IPS-18a (cell line): Measurements from ENCODE around the gene ENAH.

Source experiments
- H3K27ac ChIP-seq: one replicate; pipeline ENCODE4 v1.5.1; 2013; ENCODE audit warnings: low read length
- H3K27me3 ChIP-seq: one replicate; pipeline ENCODE4 v1.6.1; 2013; ENCODE audit warnings: mild to moderate bottlenecking, low read length; ENCODE audit not compliant: control insufficient read depth, insufficient read depth
- H3K36me3 ChIP-seq: one replicate; pipeline ENCODE4 v1.6.1; 2013; ENCODE audit warnings: low read depth, low read length; ENCODE audit not compliant: control insufficient read depth
- H3K4me1 ChIP-seq: one replicate; pipeline ENCODE4 v1.6.1; 2013; ENCODE audit warnings: low read depth, low read length; ENCODE audit not compliant: control insufficient read depth
- H3K4me3 ChIP-seq: one replicate; pipeline ENCODE4 v1.5.1; 2013; ENCODE audit warnings: low read length
- H3K9ac ChIP-seq: one replicate; pipeline ENCODE4 v1.6.1; 2013; ENCODE audit warnings: mild to moderate bottlenecking, low read length, moderate library complexity
- H3K9me3 ChIP-seq: one replicate; pipeline ENCODE4 v1.6.1; 2013; ENCODE audit warnings: low read depth, low read length; ENCODE audit not compliant: control insufficient read depth

The ENAH gene

GRCh38 chr1:225462714-225463574 is 190.0 kb downstream of the ENAH start:
- Histone ChIP-seq H3K4me1 (peaks cover 27% of the 10 kb centered on the region), H3K9me3 (no peaks in the 10 kb centered on the region), H3K9ac (no peak overlapping the region), H3K27ac (no peak overlapping the region), H3K27me3 (no peaks in the 10 kb centered on the region), H3K4me3 (no peak overlapping the region), H3K36me3 (no peaks in the 10 kb centered on the region)

DNA sequence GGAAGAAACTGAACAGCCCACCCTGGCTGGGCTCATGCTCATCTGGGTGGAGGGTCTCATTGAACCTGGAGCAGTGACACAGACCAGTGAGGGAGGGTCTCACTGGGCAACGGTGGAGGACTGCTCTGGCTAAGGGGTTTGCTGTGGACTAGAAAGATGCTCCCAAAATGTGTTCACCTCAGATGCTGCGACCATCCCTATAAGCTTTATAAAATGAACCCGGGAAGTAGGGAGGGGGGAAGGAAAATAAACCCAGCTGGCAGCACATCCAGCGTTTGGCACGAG is 190.6 kb downstream of the ENAH start:
- no peaks in the 10 kb centered on the region for H3K36me3 ChIP-seq
- H3K9ac ChIP-seq: no peak overlapping the region
- H3K9me3 ChIP-seq: no peaks in the 10 kb centered on the region
- H3K27me3 ChIP-seq: no peaks in the 10 kb centered on the region
- H3K27ac ChIP-seq: no peak overlapping the region
- H3K4me1 ChIP-seq: peaks cover 27% of the 10 kb centered on the region
- no peak overlapping the region for H3K4me3 ChIP-seq

- H3K27ac ChIP-seq: no peak overlapping the region
- H3K4me1 ChIP-seq: peaks cover 27% of the 10 kb centered on the region
- no peaks in the 10 kb centered on the region for H3K27me3 ChIP-seq
- H3K36me3 ChIP-seq: no peaks in the 10 kb centered on the region
- H3K9me3 ChIP-seq: no peaks in the 10 kb centered on the region
- H3K9ac ChIP-seq: no peak overlapping the region
- H3K4me3 ChIP-seq: no peak overlapping the region
These were observed 191.1 kb downstream of the ENAH start for GRCh38 chr1:225461533-225462428.

GRCh38 chr1:225460737-225461532 is 192.0 kb downstream of the ENAH start:
- Histone ChIP-seq H3K9me3 (no peaks in the 10 kb centered on the region), H3K4me1 (peaks cover 27% of the 10 kb centered on the region), H3K4me3 (no peak overlapping the region), H3K9ac (no peak overlapping the region), H3K36me3 (no peaks in the 10 kb centered on the region), H3K27ac (no peak overlapping the region), H3K27me3 (no peaks in the 10 kb centered on the region)

DNA sequence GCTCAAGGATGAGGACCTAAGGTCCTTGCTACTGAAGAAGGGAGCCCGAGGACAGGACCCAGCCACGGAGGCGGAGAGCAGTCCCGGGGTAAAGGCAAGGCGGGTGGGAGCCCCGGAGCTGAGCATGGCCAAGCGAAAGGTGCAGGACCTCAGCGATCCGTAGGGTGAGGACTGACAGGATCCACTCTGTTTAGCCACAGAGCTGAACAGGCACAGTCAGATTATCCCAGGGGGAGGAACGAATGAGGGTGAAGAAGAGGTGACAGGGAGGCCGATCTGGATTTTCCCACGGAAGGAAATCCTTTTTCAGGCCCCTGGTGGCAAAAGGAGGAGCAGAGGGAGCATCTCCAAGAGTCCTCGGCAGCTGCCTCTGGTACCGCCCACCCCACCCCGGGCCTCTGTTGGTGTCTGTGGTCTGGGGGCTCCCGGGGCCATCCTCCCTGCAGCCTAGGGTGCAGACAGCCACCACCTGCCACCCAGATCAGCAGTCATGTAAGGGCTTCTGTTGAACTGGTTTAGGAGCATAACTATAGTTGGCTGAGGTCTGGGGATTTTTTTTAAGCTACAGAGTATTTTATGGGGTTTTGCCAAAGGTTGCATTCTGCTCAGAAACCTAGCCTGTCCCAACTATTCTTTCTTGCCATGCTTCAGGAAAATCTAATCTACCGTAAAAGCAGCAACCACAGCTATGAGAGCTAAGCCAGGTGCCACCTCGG is 192.7 kb downstream of the ENAH start:
- Histone ChIP-seq H3K36me3 (no peaks in the 10 kb centered on the region), H3K4me3 (no peak overlapping the region), H3K27ac (no peak overlapping the region), H3K27me3 (no peaks in the 10 kb centered on the region), H3K9ac (no peak overlapping the region), H3K4me1 (peaks cover 23% of the 10 kb centered on the region), H3K9me3 (no peaks in the 10 kb centered on the region)

DNA sequence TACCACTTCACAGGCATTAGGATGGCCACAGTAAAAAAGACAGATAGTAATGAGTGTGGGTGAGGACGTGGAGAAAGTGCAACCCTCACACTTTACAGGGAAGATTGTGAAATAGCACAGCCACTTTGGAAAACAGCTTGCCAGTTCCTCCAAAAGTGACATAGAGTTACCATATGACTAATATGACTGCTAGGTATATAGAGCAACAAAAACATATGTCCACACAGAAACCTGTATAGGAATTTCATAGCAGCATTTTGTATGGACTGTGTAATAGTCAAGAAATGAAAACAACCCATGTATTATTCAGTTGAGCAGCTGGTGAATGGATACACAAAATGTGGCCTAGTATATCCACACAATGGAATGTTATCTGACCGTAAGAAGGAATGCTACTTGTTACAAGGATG is 194.7 kb downstream of the ENAH start:
- no peaks in the 10 kb centered on the region for H3K9me3 ChIP-seq
- no peak overlapping the region for H3K9ac ChIP-seq
- H3K36me3 ChIP-seq: no peaks in the 10 kb centered on the region
- H3K4me1 ChIP-seq: peaks cover 14% of the 10 kb centered on the region
- H3K27me3 ChIP-seq: no peaks in the 10 kb centered on the region
- no peak overlapping the region for H3K27ac ChIP-seq
- H3K4me3 ChIP-seq: no peak overlapping the region

DNA sequence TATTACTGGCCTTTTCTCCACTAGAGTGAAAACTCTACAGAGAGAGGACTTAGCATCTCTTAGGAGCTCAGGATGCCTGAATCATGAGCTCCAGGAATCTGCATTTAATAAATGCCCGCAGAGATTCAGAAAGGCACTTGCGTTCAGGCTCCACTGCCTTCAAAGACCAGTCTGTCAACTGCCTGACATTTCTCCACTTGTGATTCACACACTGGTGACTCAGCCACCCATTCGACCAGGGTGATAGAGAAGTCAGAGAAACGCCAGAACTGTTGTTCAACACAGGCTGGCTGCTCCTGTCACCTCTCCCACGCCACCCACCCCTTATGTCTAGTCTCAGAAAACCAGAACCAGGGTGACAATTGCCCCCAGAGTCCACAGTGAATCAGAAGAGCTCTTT is 198.2 kb downstream of the ENAH start:
- no peaks in the 10 kb centered on the region for H3K9me3 ChIP-seq
- H3K27me3 ChIP-seq: no peaks in the 10 kb centered on the region
- H3K9ac ChIP-seq: no peak overlapping the region
- no peaks in the 10 kb centered on the region for H3K4me1 ChIP-seq
- no peak overlapping the region for H3K4me3 ChIP-seq
- H3K27ac ChIP-seq: no peak overlapping the region
- no peaks in the 10 kb centered on the region for H3K36me3 ChIP-seq

DNA sequence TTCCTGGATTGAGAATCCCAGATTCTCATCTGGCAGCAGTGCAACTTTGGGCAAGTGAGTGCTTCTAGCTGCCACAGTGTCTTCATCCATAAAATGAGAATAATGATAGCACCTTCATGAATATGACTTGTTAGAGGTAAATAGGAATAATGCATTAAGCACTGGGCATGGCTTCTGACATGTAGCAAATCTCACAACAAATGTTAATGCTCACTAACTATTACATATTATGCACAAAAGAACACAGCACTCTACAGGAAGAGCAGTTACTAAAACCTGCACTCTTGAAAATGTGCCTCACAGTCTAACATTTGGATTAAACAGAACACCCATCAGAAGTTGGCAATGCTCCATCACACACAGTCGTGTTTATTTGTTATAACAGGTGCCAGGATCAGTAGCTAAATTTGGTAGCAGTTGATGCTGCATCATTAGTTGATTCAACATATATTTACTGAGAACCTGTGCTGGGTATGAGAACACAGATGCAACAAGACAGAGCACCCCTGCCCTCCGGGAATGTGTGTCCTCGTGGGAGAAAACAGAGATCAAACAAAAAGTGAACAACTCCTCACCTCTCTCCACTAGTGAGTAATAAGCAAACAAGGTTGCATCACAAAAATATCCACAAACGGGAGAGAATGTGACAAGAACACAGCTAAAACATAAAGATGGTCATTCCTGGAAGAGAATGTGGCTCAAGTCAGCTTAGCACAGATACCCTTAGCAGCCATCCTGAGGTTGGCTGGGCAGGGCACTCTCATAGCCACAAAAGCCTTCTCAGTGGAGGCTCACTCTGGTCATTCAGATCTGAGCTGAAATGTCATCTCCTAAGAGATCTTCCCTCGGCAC is 198.9 kb downstream of the ENAH start:
- Histone ChIP-seq H3K27me3 (no peaks in the 10 kb centered on the region), H3K9ac (no peak overlapping the region), H3K36me3 (no peaks in the 10 kb centered on the region), H3K4me1 (no peaks in the 10 kb centered on the region), H3K27ac (no peak overlapping the region), H3K9me3 (no peaks in the 10 kb centered on the region), H3K4me3 (no peak overlapping the region)

GRCh38 chr1:225451840-225452515 is 200.9 kb downstream of the ENAH start:
- peaks cover 5% of the 10 kb centered on the region for H3K4me1 ChIP-seq
- no peaks in the 10 kb centered on the region for H3K27me3 ChIP-seq
- no peak overlapping the region for H3K27ac ChIP-seq
- no peak overlapping the region for H3K9ac ChIP-seq
- H3K36me3 ChIP-seq: no peaks in the 10 kb centered on the region
- H3K4me3 ChIP-seq: no peak overlapping the region
- no peaks in the 10 kb centered on the region for H3K9me3 ChIP-seq

- H3K27ac ChIP-seq: no peak overlapping the region
- no peak overlapping the region for H3K4me3 ChIP-seq
- H3K9ac ChIP-seq: no peak overlapping the region
- H3K27me3 ChIP-seq: no peaks in the 10 kb centered on the region
- H3K9me3 ChIP-seq: no peaks in the 10 kb centered on the region
- no peaks in the 10 kb centered on the region for H3K36me3 ChIP-seq
- peaks cover 10% of the 10 kb centered on the region for H3K4me1 ChIP-seq
These were observed 201.6 kb downstream of the ENAH start for GRCh38 chr1:225451340-225451739.
